ENCODE measurements around the gene NDP. TPM values are rescaled to one million over a fixed set of nuclear protein-coding genes. Genes with fewer than 3 reads are reported as not detected.

The NDP gene, protein sequence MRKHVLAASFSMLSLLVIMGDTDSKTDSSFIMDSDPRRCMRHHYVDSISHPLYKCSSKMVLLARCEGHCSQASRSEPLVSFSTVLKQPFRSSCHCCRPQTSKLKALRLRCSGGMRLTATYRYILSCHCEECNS
- not detected for total RNA-seq

DNA sequence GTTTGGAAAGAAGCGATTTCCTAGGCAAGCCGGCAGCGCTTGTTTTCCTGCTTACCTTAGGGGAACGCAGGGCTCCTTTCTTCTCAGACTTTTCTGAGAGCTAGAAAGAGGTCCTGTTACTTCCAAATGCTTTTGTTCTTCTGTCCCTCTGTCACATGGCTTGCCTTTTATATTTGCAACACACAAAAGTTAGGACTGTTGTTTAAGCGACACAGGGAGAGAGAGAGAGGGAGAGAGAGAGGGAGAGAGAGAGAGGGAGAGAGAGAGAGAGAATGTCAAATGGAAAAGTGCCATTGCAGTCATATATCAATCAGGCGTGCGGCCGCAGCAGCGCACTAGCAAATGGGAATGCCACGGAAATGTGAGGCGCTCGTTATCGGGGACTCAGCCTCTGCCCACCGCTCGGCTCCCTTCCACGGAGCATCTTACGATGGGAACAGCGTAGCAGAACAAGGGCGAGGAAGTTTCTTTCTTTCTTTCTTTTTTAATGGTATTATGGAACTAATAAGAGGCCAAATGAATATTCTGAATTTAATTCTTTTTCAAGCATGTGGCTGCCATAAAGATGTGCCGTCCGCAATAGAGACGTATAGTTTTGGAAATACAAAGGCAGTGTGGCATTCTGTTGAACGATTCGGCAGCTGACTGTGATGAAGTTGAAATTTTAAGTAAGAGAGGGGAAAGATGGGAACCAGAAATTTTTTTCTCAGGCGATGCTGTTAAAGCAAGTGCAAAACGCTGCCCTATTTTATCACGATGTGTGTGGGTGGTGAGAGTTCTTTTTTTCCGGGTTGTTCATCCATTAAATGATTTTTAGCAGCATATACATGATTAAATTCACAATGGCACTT is at the start of gene NDP:
NDP (minus strand) TSS at position 142 of the 851 bp plus-strand sequence. CDS start 14,745 bp downstream, outside the sequence.
- no peak within 1 kb of the TSS for H3K4me3 ChIP-seq (ENCODE audit: low read length)
- peaks cover 8% of the 10 kb centered on the region for H3K4me1 ChIP-seq (ENCODE audit: insufficient read depth, low read length)
- H3K27me3 ChIP-seq (ENCODE audit: insufficient read depth, low read length) = peaks cover 25% of the 10 kb centered on the region
- H3K9me3 ChIP-seq (ENCODE audit: low read depth, low read length) = no peaks in the 10 kb centered on the region

DNA sequence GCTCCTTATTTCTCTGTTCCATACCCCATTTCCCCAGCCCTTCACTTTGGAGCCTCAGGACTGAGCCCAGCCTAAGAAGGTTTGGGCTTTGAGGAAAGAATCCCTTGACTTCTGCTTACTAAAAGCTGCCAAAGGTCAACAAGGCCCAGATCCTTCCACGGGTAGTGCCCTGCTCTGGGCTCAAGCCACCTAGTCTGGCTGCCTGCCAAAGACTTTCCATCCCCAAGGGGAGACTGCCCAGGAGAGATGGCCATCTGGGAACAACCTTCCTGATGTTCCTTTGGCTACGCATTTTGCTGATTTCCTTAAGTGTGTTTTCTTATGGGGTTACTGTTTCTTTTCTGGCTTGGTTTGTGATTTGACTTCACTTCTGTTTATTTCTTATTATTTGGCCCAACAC is 49.8 kb upstream of the NDP start:
- H3K4me3 ChIP-seq (ENCODE audit: low read length) = no peak overlapping the region
- H3K27me3 ChIP-seq (ENCODE audit: insufficient read depth, low read length) = no peaks in the 10 kb centered on the region
- peaks cover 14% of the 10 kb centered on the region for H3K4me1 ChIP-seq (ENCODE audit: insufficient read depth, low read length)
- H3K9me3 ChIP-seq (ENCODE audit: low read depth, low read length) = no peaks in the 10 kb centered on the region

DNA sequence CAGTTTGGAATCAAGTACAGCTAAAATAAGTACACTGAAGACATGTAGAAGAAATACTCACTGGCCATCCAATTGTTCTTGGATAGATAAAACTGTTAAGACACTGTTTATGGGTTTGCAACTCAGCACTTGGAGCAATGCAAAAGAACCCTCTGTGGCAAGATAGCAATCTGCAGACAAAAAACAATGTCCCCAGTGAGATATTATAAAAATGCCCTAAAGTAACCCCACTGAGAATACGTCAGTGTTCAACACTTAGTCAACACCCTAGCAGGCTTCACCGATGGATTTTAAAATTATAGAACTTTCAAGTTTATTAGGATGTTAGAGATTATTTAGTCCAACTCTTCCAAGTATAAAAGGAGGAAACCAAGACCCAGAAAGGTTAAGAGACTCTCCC is 47.5 kb upstream of the NDP start:
- no peaks in the 10 kb centered on the region for H3K9me3 ChIP-seq (ENCODE audit: low read depth, low read length)
- peaks cover 13% of the 10 kb centered on the region for H3K4me1 ChIP-seq (ENCODE audit: insufficient read depth, low read length)

DNA sequence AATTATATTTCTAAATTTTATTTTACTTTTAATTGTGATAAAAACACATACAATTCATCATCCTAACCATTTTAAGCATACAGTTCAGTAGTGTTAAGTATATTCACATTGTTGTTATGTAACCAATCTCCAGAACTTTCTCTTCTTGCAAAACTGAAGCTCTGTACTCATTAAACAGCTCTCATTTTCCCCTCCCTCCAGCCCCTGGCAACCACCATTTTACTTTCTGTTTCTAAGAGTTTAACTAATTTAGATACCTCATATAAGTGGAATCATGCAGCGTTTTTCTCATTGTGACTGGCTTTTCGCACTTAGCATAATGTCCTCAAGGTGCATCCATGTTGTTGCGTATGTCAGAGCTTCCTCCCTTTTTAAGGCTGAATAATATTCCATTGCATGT is 46.7 kb upstream of the NDP start:
- Histone ChIP-seq H3K4me1 (ENCODE audit: insufficient read depth, low read length) (peaks cover 8% of the 10 kb centered on the region), H3K27me3 (ENCODE audit: insufficient read depth, low read length) (no peaks in the 10 kb centered on the region), H3K4me3 (ENCODE audit: low read length) (no peak overlapping the region), H3K9me3 (ENCODE audit: low read depth, low read length) (no peaks in the 10 kb centered on the region)

More for the DNA sequence above, 47.5 kb upstream of the NDP start:
- Histone ChIP-seq H3K4me3 (ENCODE audit: low read length) (no peak overlapping the region), H3K27me3 (ENCODE audit: insufficient read depth, low read length) (no peaks in the 10 kb centered on the region)

DNA sequence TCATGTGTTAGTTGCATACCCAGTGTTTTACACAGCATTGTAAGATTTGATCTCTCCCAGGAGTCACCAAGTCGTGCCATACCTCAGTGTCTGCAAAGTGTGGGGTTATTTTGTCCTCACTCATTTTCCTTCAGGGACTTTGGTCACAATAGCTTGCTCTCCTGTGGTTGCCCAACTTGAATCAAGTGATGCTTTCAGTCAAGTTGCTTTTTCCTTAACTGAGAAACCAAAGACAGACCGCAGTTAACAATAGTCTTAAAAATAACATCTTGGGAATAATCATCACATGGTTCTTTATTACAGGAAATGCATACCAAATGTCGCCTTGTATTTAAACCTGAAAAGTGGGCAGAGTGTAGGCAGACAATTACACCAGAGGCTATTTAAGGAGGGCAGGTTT is 44.5 kb upstream of the NDP start:
- Histone ChIP-seq H3K4me3 (ENCODE audit: low read length) (no peak overlapping the region), H3K4me1 (ENCODE audit: insufficient read depth, low read length) (peaks cover 6% of the 10 kb centered on the region), H3K9me3 (ENCODE audit: low read depth, low read length) (no peaks in the 10 kb centered on the region), H3K27me3 (ENCODE audit: insufficient read depth, low read length) (no peaks in the 10 kb centered on the region)

DNA sequence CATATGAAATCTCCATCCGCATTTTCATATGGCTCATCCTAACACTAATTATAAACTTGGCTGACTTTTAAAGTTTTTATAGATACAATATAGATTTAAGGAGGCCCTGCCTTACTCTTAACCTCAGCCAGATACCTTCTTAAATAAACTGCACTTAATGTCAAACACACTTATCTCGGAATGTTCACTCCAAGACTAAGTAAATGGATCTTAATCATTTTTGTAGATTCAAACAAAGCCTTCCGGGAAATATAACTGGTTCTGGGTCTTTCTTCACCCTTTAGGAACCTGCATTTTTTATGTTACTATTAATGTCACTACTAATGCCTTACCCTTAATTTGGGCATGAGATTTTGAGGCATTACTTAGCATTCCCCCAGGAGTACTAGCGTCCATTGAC is 43.7 kb upstream of the NDP start:
- H3K4me1 ChIP-seq (ENCODE audit: insufficient read depth, low read length) = peaks cover 13% of the 10 kb centered on the region
- no peak overlapping the region for H3K4me3 ChIP-seq (ENCODE audit: low read length)
- no peaks in the 10 kb centered on the region for H3K27me3 ChIP-seq (ENCODE audit: insufficient read depth, low read length)
- no peaks in the 10 kb centered on the region for H3K9me3 ChIP-seq (ENCODE audit: low read depth, low read length)

DNA sequence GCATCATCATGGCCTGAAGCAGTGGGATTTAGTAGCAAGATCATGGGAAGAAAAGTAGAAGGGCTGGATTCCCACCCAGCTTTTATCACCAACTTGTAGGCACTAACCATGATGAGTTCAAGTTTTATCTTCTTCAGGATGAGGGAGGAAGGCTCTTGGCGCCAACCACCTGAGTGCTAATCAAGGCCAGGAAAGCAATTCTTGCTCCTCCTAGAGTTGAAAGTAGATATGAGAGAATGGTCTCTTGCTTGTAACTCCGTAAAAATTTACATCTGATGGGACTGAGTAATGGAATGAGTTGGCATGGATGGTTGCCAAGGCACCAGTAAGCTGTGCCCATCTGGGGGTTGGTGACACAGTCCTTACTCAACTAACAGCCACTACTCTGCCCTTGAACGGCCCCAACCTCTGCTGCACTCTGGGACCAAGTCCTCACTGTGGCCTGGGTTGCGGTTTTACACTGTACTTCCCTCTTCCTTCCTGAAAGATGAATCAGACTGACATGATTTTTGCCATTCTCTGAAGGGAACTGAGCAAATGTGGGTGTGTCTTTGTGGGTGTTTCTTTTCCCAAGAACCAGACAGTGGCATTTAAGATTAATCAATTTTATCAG is 39.4 kb upstream of the NDP start:
- Histone ChIP-seq H3K4me3 (ENCODE audit: low read length) (no peak overlapping the region), H3K27me3 (ENCODE audit: insufficient read depth, low read length) (no peaks in the 10 kb centered on the region), H3K4me1 (ENCODE audit: insufficient read depth, low read length) (peaks cover 19% of the 10 kb centered on the region), H3K9me3 (ENCODE audit: low read depth, low read length) (no peaks in the 10 kb centered on the region)

DNA sequence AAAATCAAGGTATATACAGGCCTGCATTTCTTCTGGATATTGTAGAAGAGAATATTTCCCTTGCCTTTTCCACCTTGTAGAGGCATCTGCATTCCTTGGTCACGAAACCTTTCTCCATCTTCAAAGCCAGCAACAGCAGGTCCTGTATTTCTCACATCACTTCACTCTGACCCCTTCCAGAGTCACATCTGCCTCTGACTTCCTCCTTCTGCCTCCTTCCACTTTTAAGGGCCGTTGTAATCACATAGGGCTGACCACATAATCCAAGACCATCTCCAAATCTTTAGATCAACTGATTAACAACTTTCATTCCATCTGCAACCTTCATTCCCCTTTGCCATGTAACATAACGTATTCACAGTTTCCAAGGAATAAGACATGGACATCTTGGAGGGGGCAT is 38.3 kb upstream of the NDP start:
- no peak overlapping the region for H3K4me3 ChIP-seq (ENCODE audit: low read length)
- peaks cover 19% of the 10 kb centered on the region for H3K4me1 ChIP-seq (ENCODE audit: insufficient read depth, low read length)
- no peaks in the 10 kb centered on the region for H3K27me3 ChIP-seq (ENCODE audit: insufficient read depth, low read length)
- H3K9me3 ChIP-seq (ENCODE audit: low read depth, low read length) = no peaks in the 10 kb centered on the region

DNA sequence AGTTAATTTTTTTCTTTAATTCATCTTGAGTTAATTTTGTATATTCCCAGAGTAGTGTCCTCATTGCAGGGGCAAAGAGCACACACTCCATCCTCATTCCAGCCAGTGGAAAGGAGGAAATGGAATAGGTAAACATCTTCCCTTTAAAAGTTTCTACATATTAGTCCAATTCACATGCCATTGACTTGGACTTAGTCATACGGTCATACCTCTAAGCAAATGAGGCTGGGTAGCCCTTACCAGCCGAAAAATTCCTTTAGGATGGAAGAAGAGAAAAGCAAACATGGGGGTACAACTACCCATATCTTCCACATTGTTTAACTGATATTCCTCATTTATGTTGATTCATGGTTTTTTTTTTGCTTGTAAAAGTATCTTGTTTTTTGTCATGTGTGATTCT is 37.4 kb upstream of the NDP start:
- Histone ChIP-seq H3K9me3 (ENCODE audit: low read depth, low read length) (no peaks in the 10 kb centered on the region), H3K4me3 (ENCODE audit: low read length) (no peak overlapping the region), H3K4me1 (ENCODE audit: insufficient read depth, low read length) (peaks cover 19% of the 10 kb centered on the region), H3K27me3 (ENCODE audit: insufficient read depth, low read length) (no peaks in the 10 kb centered on the region)

DNA sequence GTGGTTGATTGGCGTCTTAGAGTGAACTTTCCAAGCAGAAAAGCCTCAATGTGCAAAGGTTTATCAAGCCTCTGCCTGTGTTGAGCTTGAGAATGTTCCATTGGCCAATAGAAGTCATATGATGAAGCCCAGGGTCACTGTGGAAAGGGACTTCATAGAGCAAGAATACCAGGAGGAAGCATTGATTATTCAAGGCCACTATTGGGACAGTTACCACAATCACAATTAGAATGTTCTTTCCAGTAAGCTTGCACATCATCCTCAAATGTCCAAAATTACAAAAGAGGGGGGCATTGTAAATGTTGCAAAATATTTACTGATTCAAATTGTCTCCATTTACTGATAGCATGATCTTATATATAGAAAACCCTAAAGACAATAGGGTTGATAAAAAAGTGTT is 32.9 kb upstream of the NDP start:
- no peaks in the 10 kb centered on the region for H3K9me3 ChIP-seq (ENCODE audit: low read depth, low read length)
- peaks cover 1% of the 10 kb centered on the region for H3K4me1 ChIP-seq (ENCODE audit: insufficient read depth, low read length)
- no peak overlapping the region for H3K4me3 ChIP-seq (ENCODE audit: low read length)
- no peaks in the 10 kb centered on the region for H3K27me3 ChIP-seq (ENCODE audit: insufficient read depth, low read length)

DNA sequence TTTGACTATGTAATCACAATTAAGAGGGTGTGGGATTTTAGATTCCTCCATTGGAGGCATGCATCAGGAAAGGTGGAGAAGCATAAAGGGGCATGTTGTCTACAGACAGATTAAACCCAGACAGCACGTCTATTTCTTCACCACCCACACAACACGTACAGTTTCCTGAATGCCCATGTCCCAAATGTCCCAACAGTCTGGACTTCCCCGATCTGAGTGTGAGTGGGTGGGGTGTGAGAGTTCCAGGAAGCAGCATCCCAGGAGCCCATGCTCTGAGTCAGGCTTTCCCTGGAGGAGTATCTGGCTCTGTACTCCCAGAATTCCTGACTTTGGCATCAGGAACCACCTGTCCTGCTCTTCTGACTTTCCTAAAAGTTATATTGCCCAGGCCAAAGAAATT is 30.8 kb upstream of the NDP start:
- Histone ChIP-seq H3K4me1 (ENCODE audit: insufficient read depth, low read length) (no peaks in the 10 kb centered on the region), H3K9me3 (ENCODE audit: low read depth, low read length) (no peaks in the 10 kb centered on the region), H3K4me3 (ENCODE audit: low read length) (no peak overlapping the region), H3K27me3 (ENCODE audit: insufficient read depth, low read length) (no peaks in the 10 kb centered on the region)

DNA sequence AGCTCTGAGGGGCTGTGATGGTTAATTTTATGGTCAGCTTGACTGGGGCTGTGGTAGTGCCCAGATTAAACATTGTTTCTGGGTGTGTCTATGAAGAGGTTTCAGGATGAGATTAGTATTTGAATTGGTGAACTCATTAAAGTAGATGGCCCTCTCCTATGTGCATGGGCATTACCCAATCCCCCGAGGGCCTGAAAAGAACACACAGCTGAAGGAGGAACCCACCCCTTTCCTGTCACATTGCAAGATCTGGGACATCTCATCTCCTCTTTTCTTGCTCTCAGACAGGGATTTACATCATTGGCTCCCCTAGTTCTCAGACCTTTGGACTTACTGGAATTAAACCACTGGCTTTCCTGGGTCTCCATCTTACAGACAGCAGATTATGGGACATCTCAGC is 29.4 kb upstream of the NDP start:
- Histone ChIP-seq H3K9me3 (ENCODE audit: low read depth, low read length) (no peaks in the 10 kb centered on the region), H3K4me3 (ENCODE audit: low read length) (no peak overlapping the region), H3K4me1 (ENCODE audit: insufficient read depth, low read length) (no peaks in the 10 kb centered on the region), H3K27me3 (ENCODE audit: insufficient read depth, low read length) (no peaks in the 10 kb centered on the region)

DNA sequence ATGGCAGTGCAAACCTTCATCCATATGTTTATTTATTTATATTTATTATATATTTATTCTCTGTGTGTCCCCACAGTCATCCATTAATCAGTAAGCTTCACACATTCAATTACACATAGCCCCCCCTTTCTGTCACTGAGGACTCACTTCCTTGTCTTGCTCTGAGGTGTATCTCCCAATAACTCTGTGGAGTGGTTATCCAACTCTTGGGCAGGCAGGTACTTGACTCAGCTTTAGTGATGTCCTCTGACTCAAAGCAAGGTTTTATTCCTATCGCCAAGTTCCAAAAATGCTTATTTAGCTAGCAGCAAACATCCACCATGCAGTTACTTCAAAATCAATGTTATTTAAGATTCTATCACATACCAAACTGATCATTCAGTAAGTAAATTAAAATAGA is 25.2 kb upstream of the NDP start:
- H3K4me3 ChIP-seq (ENCODE audit: low read length) = no peak overlapping the region
- no peaks in the 10 kb centered on the region for H3K4me1 ChIP-seq (ENCODE audit: insufficient read depth, low read length)
- H3K27me3 ChIP-seq (ENCODE audit: insufficient read depth, low read length) = no peaks in the 10 kb centered on the region
- no peaks in the 10 kb centered on the region for H3K9me3 ChIP-seq (ENCODE audit: low read depth, low read length)

DNA sequence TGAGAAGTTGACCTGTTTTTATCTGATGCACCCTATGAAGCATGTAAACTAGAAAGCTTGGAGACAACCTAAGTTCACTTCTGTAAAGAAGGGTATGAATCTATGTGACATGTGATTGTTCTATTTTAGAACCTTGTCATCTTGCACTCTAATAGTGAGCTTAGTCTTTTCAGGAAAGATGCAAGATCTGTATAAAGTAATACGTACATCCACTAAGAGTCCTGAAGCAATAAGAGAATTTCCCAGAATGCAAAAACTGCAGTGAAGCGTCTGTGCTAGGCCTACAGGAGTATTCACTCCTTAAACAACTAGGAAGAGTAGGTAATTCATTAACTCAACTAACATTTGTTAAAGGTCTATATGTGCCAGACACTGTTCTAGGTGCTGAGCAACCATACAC is 23.3 kb upstream of the NDP start:
- no peaks in the 10 kb centered on the region for H3K9me3 ChIP-seq (ENCODE audit: low read depth, low read length)
- H3K4me3 ChIP-seq (ENCODE audit: low read length) = no peak overlapping the region
- H3K4me1 ChIP-seq (ENCODE audit: insufficient read depth, low read length) = no peaks in the 10 kb centered on the region
- no peaks in the 10 kb centered on the region for H3K27me3 ChIP-seq (ENCODE audit: insufficient read depth, low read length)

DNA sequence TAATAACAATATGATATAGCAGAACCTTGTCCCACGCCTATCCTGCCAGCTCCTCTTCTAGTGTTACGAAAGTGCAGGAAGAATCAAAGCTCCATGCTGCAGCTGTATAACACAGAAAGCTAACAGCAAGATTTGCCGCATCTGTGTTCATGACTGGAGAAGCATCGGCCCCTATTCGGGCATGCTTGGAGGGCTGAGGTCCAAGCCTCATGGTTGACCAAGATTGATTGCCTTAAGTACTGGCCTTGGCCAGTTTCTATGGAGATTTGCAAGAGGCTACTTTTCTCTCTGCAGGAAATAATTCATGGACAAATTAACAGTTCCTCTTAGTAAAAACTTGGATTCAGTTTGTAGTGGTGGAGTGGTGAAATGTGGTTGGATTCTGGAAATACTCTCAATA is 12.9 kb upstream of the NDP start:
- H3K4me3 ChIP-seq (ENCODE audit: low read length) = no peak overlapping the region
- no peaks in the 10 kb centered on the region for H3K27me3 ChIP-seq (ENCODE audit: insufficient read depth, low read length)
- no peaks in the 10 kb centered on the region for H3K9me3 ChIP-seq (ENCODE audit: low read depth, low read length)
- H3K4me1 ChIP-seq (ENCODE audit: insufficient read depth, low read length) = no peaks in the 10 kb centered on the region

DNA sequence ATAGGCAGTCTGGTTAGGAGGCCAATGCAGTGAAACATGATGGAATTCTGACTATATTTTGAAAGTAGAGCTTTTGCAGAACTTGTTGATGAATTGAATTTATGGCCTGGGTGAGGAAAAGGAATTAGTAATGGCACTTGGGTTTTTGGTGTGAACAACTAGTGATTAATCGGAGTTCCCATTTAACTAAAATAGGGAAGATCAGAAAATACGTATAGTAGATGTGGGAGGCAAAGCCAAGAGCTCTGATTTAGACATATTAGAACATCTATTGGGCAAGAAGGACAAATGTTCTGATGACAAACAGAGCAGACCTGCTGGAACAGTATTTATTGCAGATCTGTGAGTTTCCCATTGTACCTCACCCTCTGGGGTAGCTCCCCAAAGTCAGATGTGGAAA is 12.3 kb upstream of the NDP start:
- Histone ChIP-seq H3K4me1 (ENCODE audit: insufficient read depth, low read length) (no peaks in the 10 kb centered on the region), H3K4me3 (ENCODE audit: low read length) (no peak overlapping the region), H3K27me3 (ENCODE audit: insufficient read depth, low read length) (no peaks in the 10 kb centered on the region), H3K9me3 (ENCODE audit: low read depth, low read length) (no peaks in the 10 kb centered on the region)

Measured in mononuclear cell (primary cell).